ENCODE data around the gene MAGOH.
"Not testable (repeated sequence)": the region's sequence is repeated elsewhere in the genome, so short reads cannot be mapped to it uniquely, and the experiment has no call there.

The MAGOH gene

GRCh38 chr1:53186533-53186932, 51.8 kb downstream of the MAGOH start:
- DNase-seq (ENCODE audit: low spot score), result no peak

DNA sequence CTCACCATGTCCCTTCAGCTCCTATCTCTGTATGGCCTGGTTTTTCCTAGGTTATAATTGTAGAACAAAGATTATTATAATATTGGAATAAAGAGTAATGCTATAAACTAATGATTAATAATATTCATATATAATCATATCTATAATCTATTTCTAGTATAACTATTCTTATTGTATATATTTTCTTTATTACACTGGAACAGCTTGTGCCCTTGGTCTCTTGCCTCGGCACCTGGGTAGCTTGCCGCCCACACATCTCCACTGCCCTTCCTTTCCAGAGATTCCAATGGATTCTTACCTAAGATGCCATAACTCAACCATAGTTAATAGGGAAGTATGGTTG, 52.4 kb downstream of the MAGOH start:
- DNase-seq (ENCODE audit: low spot score), result not testable (repeated sequence)

DNA sequence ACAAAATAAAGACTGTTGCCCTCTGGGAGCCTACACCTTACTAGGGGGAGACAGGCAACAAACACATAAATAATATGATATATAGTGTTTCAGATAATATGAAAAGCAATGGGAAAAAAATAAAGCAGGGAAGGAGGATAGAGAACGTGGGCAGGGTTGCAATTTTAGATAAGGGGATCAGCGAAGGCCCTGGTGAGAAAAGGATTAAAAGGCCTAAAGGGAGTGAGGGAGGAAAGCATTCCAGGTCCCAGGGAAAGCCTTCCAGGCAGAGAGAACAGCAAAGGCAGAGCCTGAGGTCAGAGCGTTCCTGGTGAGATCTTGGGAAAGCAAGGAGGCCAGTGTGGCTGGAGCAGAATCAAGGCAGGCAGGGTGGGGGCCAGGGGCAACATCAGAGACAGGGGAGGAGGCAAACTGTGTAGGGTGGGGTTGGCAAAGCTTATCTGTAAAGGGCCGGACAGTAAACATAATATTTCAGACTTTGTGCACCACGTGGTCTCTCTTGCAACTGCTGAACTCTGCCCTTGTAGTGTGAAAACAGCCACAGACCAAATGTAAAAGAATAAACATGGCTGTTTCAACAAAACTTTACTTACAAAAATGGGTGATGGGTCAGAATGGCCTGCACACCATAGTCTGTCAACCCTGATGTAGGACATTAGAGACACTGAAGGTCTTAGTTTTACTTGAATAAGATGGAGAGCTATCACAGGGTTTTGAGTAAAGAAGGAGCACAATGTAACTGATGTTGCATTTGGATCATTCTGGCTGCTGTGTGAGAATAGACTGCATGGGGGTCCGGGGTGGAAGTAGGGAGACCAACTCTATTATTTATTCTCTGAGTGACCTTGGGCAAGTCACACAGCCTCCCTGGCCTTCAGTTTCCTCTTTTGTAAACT, 55.0 kb downstream of the MAGOH start:
- DNase-seq (ENCODE audit: low spot score), result no peak

DNA sequence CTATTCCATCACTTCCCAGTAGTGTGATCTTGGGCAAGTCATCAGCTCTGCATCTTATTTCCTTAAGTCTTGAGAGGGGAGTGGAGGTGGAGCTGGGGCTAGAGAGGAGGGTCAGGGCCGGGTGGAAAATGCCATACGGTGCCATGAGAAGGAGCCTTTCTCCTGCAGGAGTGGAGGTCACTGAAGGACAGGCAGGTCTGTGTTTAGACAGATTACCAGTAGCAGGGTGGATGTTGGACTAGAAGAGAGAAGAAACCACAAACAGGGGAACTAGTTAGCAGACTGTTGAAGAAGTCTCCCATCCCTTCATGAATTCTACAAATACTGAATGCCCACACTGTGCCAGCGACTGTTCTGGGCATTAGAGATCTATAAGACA, 55.6 kb downstream of the MAGOH start:
- DNase-seq (ENCODE audit: low spot score), result no peak

- peak; percentile 85 for DNase-seq (ENCODE audit: low spot score)
These were observed 56.2 kb downstream of the MAGOH start for GRCh38 chr1:53182111-53182593.

GRCh38 chr1:53180951-53181350, 57.4 kb downstream of the MAGOH start:
- no peak for DNase-seq (ENCODE audit: low spot score)

- no peak for DNase-seq (ENCODE audit: low spot score)
These were observed 58.1 kb downstream of the MAGOH start for GRCh38 chr1:53180226-53180625.

Measured in Ammon's horn (tissue), 1 donor.